NOMO-1 treated with dmso at 0.1 percent for 144 hours (cell line): ENCODE measurements around the gene WDR74.
"Not testable (repeated sequence)": the region's sequence is repeated elsewhere in the genome, so short reads cannot be mapped to it uniquely, and the experiment has no call there.

ENCODE experiments used
- DNase-seq: peaks from one replicate; lab custom pipeline; 2025; ENCODE audit not compliant: unreplicated experiment; lab: John Stamatoyannopoulos, UW

Gene WDR74

GRCh38 chr11:62839050-62839945 lies at the start of gene WDR74:
Gene WDR74, minus strand, starts transcription at chr11:62839590. Its CDS starts 20 bp downstream, at chr11:62839570.
- DNase-seq, result peak; percentile 84

- DNase-seq, result no peak
These were observed 49.7 kb upstream of the WDR74 start for GRCh38 chr11:62889126-62889483.

- DNase-seq, result no peak
These were observed 49.0 kb upstream of the WDR74 start for GRCh38 chr11:62888406-62888805.

DNA sequence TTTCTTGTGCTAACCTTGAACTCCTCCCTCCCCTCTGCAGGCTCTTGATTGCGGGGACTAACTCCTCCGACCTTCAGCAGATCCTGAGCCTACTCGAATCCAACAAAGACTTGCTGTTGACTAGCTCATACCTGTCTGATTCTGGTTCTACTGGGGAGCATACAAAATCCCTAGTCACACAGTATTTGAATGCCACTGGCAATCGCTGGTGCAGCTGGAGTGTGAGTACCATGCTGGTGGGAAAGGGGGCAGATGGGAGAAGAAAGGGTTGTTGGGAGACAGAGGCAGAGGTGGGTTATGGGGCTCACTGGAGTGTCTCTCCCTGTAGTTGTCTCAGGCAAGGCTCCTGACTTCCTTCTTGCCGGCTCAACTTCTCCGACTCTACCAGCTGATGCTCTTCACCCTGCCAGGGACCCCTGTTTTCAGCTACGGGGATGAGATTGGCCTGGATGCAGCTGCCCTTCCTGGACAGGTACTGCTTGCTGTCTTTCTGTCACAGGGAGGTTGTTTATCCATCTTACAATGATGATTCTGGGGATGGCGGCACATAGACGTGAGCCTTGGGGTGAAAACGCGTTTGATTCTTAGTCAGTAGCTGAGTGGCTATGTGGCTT lies 45.9 kb upstream of the WDR74 start:
- DNase-seq, result no peak

- no peak for DNase-seq
These were observed 44.3 kb upstream of the WDR74 start for GRCh38 chr11:62883673-62884072.

DNA sequence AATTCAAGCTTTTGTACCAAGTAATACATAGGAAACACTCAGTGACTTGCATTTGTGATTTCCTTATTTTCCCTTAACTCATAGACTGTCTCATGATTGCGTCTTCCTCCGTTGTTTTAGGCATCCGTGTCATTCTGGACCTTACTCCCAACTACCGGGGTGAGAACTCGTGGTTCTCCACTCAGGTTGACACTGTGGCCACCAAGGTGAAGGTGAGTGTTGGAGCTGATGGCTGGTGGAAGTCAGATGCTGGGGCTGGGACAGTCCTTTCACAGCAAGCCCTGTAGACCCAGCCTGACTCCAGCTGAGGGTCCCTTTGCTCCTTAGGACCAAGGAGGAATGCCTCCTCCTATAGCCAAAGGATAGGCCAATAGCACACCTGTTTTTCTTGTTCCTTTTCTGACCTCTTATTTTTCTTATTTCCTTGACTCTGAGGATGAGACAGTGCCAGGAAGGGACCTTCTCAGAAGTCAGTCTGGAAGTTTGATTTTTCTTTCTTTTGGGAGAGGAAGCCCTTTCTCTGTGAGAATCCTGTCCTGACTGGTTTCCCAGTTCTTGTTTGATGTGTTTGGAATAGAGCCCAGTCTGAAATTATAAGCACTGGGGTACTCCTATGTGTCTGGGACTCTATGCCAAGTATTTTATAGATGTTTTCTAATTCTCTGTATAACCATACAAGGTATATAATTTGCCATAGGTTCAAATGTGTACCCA lies 43.6 kb upstream of the WDR74 start:
- DNase-seq, result no peak

- no peak for DNase-seq
These were observed 43.0 kb upstream of the WDR74 start for GRCh38 chr11:62882431-62882749.

DNA sequence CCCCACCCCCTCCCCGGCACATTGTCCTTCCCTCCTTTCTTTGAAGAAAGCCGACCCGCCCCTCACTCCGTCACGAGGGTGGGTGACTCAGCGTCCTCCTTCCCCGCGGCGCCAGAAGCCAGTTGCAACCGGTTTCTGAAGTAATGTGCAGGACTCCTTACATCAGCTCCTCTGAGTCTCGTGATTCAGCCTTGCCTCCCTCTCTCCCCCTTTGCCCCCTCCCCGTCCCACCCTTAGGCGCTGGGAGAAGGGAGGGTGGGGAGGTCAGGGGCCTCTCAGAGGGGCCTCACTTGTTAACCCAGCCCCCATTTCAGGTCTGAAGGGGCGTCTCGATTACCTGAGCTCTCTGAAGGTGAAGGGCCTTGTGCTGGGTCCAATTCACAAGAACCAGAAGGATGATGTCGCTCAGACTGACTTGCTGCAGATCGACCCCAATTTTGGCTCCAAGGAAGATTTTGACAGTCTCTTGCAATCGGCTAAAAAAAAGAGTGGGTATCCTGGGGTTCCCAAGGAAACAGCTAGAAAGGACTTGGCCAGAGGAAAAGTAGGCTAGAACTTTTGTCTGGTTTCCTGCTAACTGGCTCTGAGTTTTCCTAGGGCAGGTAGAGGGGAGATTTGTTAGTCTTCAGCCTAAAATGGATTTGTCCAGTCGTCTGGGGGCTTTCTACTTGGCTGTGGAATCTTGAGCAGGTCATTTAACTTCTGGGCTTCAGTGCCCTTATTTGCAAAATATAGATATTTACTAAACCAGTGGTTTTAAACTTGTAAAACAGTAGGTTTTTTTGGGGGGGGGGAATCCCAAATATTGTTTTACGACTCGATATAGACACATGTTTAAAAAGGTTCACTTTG lies 42.4 kb upstream of the WDR74 start:
- DNase-seq, result peak; percentile 94

GRCh38 chr11:62880803-62881578 lies 41.6 kb upstream of the WDR74 start, which contains the start of gene SLC3A2:
Gene SLC3A2, plus strand, starts transcription at chr11:62880896. Its CDS starts 128 bp downstream, at chr11:62881024.
- DNase-seq, result peak; percentile 85

DNA sequence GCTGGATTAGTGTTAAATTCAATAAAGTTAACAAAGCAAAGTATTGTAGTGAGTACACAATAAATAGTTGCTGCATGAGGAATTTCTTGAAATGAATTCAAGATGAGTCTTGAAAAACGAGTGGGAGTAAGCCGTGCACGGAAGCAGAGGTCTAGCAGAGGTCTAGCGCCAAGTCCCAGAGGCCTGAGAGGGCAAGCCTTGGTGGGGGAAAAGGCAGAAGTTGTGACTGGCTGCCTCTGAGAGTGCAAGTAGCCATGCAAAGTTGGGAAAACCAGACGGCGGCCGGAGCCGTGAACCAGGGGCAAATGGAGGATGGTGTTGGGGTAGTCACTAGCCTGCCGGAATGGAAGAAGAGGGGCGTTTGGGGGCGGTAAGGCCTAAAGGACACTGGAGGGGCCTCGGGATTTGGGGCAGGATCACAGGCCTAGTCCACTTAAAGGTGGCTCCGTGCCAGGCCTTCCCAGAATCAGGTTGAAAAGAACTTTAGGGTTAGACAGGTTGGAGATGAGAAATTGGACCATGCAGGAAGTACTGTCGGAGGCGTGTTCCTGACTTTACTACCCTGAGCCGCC lies 40.9 kb upstream of the WDR74 start:
- DNase-seq, result peak; percentile 34

DNA sequence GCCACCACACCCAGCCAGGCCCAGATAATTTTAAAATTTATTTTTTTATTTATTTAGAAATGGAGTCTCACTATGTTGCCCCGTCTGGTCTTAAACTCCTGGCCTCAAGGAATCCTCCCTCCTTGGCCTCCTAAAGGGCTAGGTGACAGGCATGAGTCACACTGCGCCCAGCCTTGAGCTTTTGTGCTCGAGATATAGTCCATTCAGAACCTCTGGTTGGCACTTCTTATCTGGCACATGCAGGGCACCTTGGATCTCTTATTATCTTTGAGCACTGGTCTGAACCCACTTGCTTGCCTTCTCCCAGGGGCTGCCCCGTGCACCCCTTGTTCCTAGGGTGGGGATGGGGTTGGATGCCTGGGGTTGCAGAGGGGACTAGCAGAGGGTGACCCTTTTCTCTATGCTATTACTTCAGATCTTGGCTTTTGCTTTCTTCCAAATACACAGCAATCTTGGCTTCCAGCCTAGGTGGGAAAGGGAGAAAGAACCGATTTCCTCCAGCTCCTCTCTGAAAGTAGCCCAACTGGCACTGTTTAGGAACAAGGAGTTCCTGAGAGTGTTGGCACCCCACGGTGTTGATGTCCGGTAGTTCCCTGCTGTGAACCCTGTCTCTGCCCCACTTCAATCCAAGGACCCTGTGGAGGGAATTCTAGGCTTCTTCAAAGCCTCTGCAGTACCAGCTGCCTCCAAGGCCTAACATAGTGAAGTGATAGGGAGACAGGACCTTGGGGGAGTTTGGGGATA lies 40.0 kb upstream of the WDR74 start:
- DNase-seq, result no peak

GRCh38 chr11:62876712-62877111 lies 37.3 kb upstream of the WDR74 start:
- DNase-seq, result no peak

- no peak for DNase-seq
These were observed 36.5 kb upstream of the WDR74 start for GRCh38 chr11:62875698-62876478.

GRCh38 chr11:62874851-62875250 lies 35.5 kb upstream of the WDR74 start:
- DNase-seq, result no peak

GRCh38 chr11:62865635-62866034 lies 26.2 kb upstream of the WDR74 start:
- no peak for DNase-seq

DNA sequence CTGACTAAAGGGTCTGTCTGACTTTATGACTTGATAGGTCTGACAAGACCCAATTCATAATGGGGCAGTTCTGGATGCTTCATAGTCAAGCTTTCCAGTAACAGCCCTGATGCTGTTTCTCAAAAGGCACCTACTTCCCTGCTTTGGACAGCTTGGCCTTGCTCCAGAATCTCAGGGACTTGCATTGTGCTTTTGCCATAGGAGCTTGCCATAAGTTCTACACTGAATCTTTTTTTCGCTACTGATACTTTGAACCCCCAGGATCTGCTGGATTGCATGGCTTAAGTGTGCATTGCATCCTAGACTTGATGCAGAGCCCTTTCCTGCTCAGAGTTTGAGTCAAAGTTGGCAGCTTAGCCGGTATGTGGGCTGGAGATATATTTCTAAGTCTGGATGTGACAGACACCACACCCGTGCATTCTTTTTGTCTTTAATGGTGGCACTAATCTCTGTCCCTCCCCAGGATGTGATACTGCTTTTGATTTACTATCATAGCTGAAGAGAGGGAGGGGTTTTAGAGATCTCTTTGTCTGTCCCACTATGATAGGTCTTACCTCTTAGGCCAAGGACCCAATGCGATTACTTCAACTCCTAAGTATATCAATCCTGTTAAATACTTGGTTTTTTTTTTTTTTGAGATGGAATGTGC lies 24.4 kb upstream of the WDR74 start:
- no peak for DNase-seq

DNA sequence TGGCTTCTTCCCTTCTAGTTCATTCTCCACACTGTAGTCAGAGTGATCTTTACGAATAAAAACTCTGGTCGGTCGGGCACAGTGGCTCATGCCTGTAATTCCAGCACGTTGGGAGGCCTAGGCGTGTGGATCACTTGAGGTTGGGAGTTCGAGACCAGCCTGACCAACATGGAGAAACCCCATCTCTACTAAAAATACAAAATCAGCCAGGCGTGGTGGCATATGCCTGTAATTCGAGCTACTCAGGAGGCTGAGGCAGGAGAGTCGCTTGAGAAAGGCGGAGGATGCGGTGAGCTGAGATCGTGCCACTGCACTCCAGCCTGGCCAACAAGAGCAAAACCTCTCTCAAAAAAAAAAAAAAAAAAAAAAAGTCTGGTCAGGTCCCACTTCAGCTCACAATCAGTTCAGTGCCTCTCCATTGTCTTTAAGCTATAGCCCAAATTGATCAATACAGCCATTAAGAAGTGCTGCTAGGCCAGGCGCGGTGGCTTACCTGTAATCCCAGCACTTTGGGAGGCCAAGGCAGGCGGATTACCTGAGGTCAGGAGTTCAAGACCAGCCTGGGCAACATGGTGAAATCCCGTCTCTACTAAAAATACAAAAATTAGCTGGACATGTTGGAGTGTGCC lies 22.3 kb upstream of the WDR74 start:
- DNase-seq, result not testable (repeated sequence)
